Activated CD8-positive, alpha-beta T cell treated with anti-CD3 and anti-CD28 coated beads for 36 hours (primary cell): ENCODE results near the gene ORM1. TPM values are rescaled to one million over a fixed set of nuclear protein-coding genes. Genes with fewer than 3 reads are reported as not detected.
A peak's percentile ranks its signal among the peaks of the same experiment; 100 is the strongest.

ENCODE experiments used
- ATAC-seq: fragments of 200-7000 bp; cut with Tn5 transposase; one replicate; pipeline ENCODE4 v1.10.0; 2021; ENCODE audit warnings: mild to moderate bottlenecking, moderate library complexity
- CTCF ChIA-PET: fragments of 350-600 bp; sonication (Branson Sonifier 250); formaldehyde crosslinking; loops from one replicate; lab custom pipeline; 2021; ENCODE audit warnings: antibody characterized with exemption; lab: Charles Lee
- POLR2A ChIA-PET: fragments of 350-600 bp; sonication (Branson Sonifier 250); formaldehyde crosslinking; loops from one replicate; lab custom pipeline; 2021; ENCODE audit warnings: antibody characterized with exemption; lab: Charles Lee
- DNase-seq: peaks from one replicate; pipeline ENCODE4 v3.0.0-alpha.2; 2020
- H3K27ac Mint-ChIP-seq: one replicate; pipeline ENCODE4 v1.8.0; 2021; ENCODE audit warnings: mild to moderate bottlenecking, mixed read lengths
- H3K27me3 Mint-ChIP-seq: one replicate; pipeline ENCODE4 v1.8.0; 2021; ENCODE audit warnings: mixed read lengths
- H3K36me3 Mint-ChIP-seq: one replicate; pipeline ENCODE4 v1.8.0; 2021; ENCODE audit warnings: low read depth, mixed read lengths
- H3K4me1 Mint-ChIP-seq: one replicate; pipeline ENCODE4 v1.8.0; 2021; ENCODE audit warnings: low read depth, mixed read lengths
- H3K4me3 Mint-ChIP-seq: one replicate; pipeline ENCODE4 v1.8.0; 2021; ENCODE audit warnings: mild to moderate bottlenecking, moderate library complexity, mixed read lengths
- H3K9me3 Mint-ChIP-seq: one replicate; pipeline ENCODE4 v1.8.0; 2021; ENCODE audit warnings: mixed read lengths
- CTCF ChIP-seq: fragments of 200-600 bp; IDR thresholded peaks from one replicate; pipeline ENCODE4 v1.8.0; 2022; ENCODE audit warnings: antibody characterized with exemption, mild to moderate bottlenecking
- intact Hi-C: fragments of 100-400 bp; cut with micrococcal nuclease; formaldehyde crosslinking; loops from one replicate; pipeline ENCODE4 v1.10.0; 2022
- total RNA-seq, 2 experiments: library from RNA; stranded (reverse); gene quantifications; one replicate each; pipeline ENCODE4 v1.2.3, GENCODE V29; 2021

Gene ORM1
- total RNA-seq, 2 experiments from 2014 or later = not detected

- ATAC-seq (peak; percentile 4), DNase-seq (peak; percentile 60)
- no peaks in the 10 kb centered on the region for H3K9me3 Mint-ChIP-seq
- no peaks in the 10 kb centered on the region for H3K27me3 Mint-ChIP-seq
- H3K27ac Mint-ChIP-seq = peak overlapping the region; percentile 89
- peaks cover 92% of the 10 kb centered on the region for H3K36me3 Mint-ChIP-seq
- ChIA-PET CTCF (interaction anchor here (4.2 kb wide), 1 partner anchor 12 kb away, joined by 72 read pairs; the partner anchor contains the start of gene AKNA), POLR2A (interaction anchor here (0.9 to 14.2 kb wide), 9 partner anchors 11 to 32 kb away, joined by 3 to 351 read pairs (median 4); partner anchors contain the start of gene AKNA)
- TF ChIP-seq CTCF = no peak
- peaks cover 93% of the 10 kb centered on the region for H3K4me1 Mint-ChIP-seq
- H3K4me3 Mint-ChIP-seq = peak overlapping the region; percentile 38
- intact Hi-C loops = loop anchor here (2.0 kb wide), 1 partner anchor 13 kb away; the partner anchor contains the start of gene AKNA
These were observed 51.2 kb downstream of the ORM1 start for GRCh38 chr9:114373960-114374730.

- no peaks in the 10 kb centered on the region for H3K27me3 Mint-ChIP-seq
- peak overlapping the region; percentile 38 for H3K4me3 Mint-ChIP-seq
- POLR2A ChIA-PET = interaction anchor here (1.0 to 14.2 kb wide), 3 partner anchors 12 to 21 kb away, joined by 4 to 351 read pairs (median 43); partner anchors contain the start of gene AKNA
- TF ChIP-seq CTCF = no peak
- ATAC-seq (no peak), DNase-seq (no peak)
- H3K27ac Mint-ChIP-seq = peak overlapping the region; percentile 89
- peaks cover 93% of the 10 kb centered on the region for H3K4me1 Mint-ChIP-seq
- no peaks in the 10 kb centered on the region for H3K9me3 Mint-ChIP-seq
- H3K36me3 Mint-ChIP-seq = peaks cover 92% of the 10 kb centered on the region
- CTCF ChIA-PET = no interaction called here
- intact Hi-C loops = no loop called here
These were observed 52.0 kb downstream of the ORM1 start for GRCh38 chr9:114374936-114375335.

DNA sequence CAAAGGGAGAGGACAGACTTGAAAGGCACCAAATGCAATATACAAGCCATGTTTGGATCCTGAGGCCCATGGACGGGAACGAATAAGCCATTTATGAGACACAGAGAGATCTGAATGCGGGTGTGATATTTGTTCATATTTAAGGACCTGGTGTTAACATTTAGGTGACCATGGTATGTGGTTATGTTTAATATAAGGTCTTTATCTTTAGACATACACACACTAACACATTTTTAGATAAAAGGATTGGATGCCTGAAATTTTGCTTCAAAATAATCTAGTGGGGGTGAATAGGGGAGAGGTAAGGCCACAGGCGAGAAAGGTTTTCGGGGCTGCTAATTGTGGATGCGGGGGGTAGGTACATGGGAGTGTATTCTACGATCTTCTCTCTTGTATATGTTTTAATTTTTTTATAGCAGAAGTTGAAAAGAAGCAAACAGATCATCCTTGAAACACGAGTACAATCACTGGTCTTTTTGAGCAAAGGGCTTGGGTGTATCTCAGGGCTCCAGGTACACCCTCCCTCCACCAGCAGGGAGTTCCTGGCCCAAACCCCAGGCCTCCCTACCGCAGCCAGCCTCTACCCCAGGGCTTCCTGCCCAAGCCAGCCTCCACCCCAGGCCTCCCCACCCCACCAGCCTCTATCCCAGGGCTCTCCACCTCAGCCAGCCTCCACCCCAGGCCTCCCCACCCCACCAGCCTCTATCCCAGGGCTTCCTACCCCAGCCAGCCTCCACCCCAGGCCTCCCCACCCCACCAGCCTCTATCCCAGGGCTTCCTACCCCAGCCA is 52.7 kb downstream of the ORM1 start:
- ChIA-PET CTCF (no interaction called here), POLR2A (interaction anchor here (1.0 to 17.7 kb wide), 6 partner anchors 8 to 30 kb away, joined by 4 to 351 read pairs (median 42); partner anchors contain the start of gene AKNA)
- Mint-ChIP-seq H3K36me3 (peaks cover 92% of the 10 kb centered on the region), H3K27me3 (no peaks in the 10 kb centered on the region), H3K4me3 (peak overlapping the region; percentile 38), H3K27ac (peak overlapping the region; percentile 89), H3K9me3 (no peaks in the 10 kb centered on the region), H3K4me1 (peaks cover 91% of the 10 kb centered on the region)
- DNase-seq = peak; percentile 48
- intact Hi-C loops = no loop called here
- ATAC-seq = no peak
- TF ChIP-seq CTCF = no peak

Other genes with a start within 250 kb of the ORM1 start
- gene AMBP, start 244.8 kb upstream of the ORM1 start, total RNA-seq = not detected
- not detected for gene KIF12, start 223.8 kb upstream of the ORM1 start, total RNA-seq
- 1 to 10 TPM; 8.4 to 9.7 TPM for gene COL27A1, start 167.6 kb upstream of the ORM1 start, total RNA-seq
- gene ORM2, start 6.8 kb downstream of the ORM1 start, total RNA-seq = not detected
- 100 to 1,000 TPM; 166 to 167 TPM for gene AKNA, start 64.9 kb downstream of the ORM1 start, total RNA-seq
- 10 to 100 TPM; 12.6 to 14.9 TPM for gene WHRN, start 182.4 kb downstream of the ORM1 start, total RNA-seq